K562 (cell line): Measurements from ENCODE around the gene ELK1. TPM values are rescaled to one million over a fixed set of nuclear protein-coding genes. Genes with fewer than 3 reads are reported as not detected.

ENCODE experiments used
- ATAC-seq: fragments of 200-7000 bp; cut with Tn5 transposase; 3 replicates; pipeline ENCODE4 v1.9.1; 2020; ENCODE audit warnings: moderate library complexity
- BruUV-seq: library from RNA; stranded (reverse); fragments of 400-500 nt; replicated peaks from 2 replicates; lab custom pipeline; 2021; lab: Mats Ljungman, UMichigan
- CTCF ChIA-PET: fragments of 300-600 bp; formaldehyde crosslinking; extraction: SDS; loops from one replicate; lab custom pipeline; 2021; ENCODE audit warnings: low intra/inter-chr PET ratio; lab: Yijun Ruan, JAX
- POLR2A ChIA-PET: fragments of 300-600, 350-650 bp; sonication (Branson Sonifier 250); formaldehyde crosslinking; extraction: SDS; loops from one replicate; lab custom pipeline; 2021; ENCODE audit warnings: antibody characterized with exemption, inconsistent platforms; lab: Yijun Ruan, JAX
- DNase-seq, 4 experiments: peaks; one replicate each; pipeline versions ENCODE4 v3.0.0 to v3.0.0-alpha.2; 2011 to 2018; ENCODE audit warnings: low spot score in 3 of 4, mixed read lengths in 3 of 4; ENCODE audit errors: extremely low read depth in 1 of 4
- FAIRE-seq: peaks from 2 replicates; lab custom pipeline; 2011; peaks lifted over from hg19 to GRCh38; lab: Jason Lieb, UNC
- H2AFZ ChIP-seq: 2 replicates; pipeline ENCODE4 v1.6.0; 2011; ENCODE audit warnings: low read depth, low read length, control low read depth, inconsistent platforms
- H3K27ac ChIP-seq: fragments of 200-600 bp; 3 replicates; pipeline ENCODE4 v1.8.0; 2011; ENCODE audit warnings: low read depth, mild to moderate bottlenecking, control low read depth, inconsistent platforms, low read length, moderate library complexity, mixed read lengths; ENCODE audit errors: extremely low read depth
- H3K27me3 ChIP-seq, 2 experiments: fragments of 300-600 bp in 1 of 2; 2 replicates in 1 of 2; 3 replicates in 1 of 2; pipeline versions ENCODE4 v1.6.0 to v1.8.0; 2011; ENCODE audit warnings: inconsistent platforms in 2 of 2, low read length in 2 of 2, mild to moderate bottlenecking in 1 of 2, mixed read lengths in 1 of 2, moderate library complexity in 1 of 2; ENCODE audit not compliant: control insufficient read depth in 2 of 2, insufficient read depth in 2 of 2
- H3K36me3 ChIP-seq: fragments of 300-600 bp; 3 replicates; pipeline ENCODE4 v1.8.0; 2011; ENCODE audit warnings: mild to moderate bottlenecking, low read length, inconsistent platforms; ENCODE audit not compliant: control insufficient read depth, insufficient read depth
- H3K4me1 ChIP-seq, 2 experiments: fragments of 200-600 bp in 1 of 2; replicated peaks in 1 of 2; 2 replicates in 1 of 2; 3 replicates in 1 of 2; pipeline versions ENCODE4 v1.5.1 to v1.8.0; 2011; ENCODE audit warnings: inconsistent platforms in 2 of 2, low read length in 2 of 2, mild to moderate bottlenecking in 1 of 2, mixed read lengths in 1 of 2, moderate library complexity in 1 of 2; ENCODE audit not compliant: control insufficient read depth in 2 of 2, insufficient read depth in 2 of 2
- H3K4me2 ChIP-seq: 2 replicates; pipeline ENCODE4 v1.6.1; 2011; ENCODE audit warnings: low read length, control low read depth, inconsistent platforms, mixed read lengths; ENCODE audit not compliant: insufficient read depth
- H3K4me3 ChIP-seq: fragments of 200-600 bp; sonication (generic), shearing (Covaris generic); 2 replicates; pipeline ENCODE4 v1.5.1; 2016; ENCODE audit warnings: control low read depth, inconsistent platforms
- H3K79me2 ChIP-seq: fragments of 200-600 bp; 3 replicates; pipeline ENCODE4 v1.8.0; 2011; ENCODE audit warnings: low read length, inconsistent platforms; ENCODE audit not compliant: control insufficient read depth, insufficient read depth
- H3K9ac ChIP-seq, 2 experiments: 2 replicates each; pipeline versions ENCODE4 v1.6.0 to v1.6.1; 2011; ENCODE audit warnings: low read depth in 2 of 2, low read length in 2 of 2, control low read depth in 1 of 2, inconsistent platforms in 1 of 2, mild to moderate bottlenecking in 1 of 2, mixed read lengths in 1 of 2; ENCODE audit not compliant: insufficient read depth in 1 of 2
- H3K9me1 ChIP-seq: one replicate; pipeline ENCODE4 v1.6.0; 2011; ENCODE audit warnings: inconsistent platforms, mild to moderate bottlenecking, low read length, moderate library complexity; ENCODE audit not compliant: control insufficient read depth, insufficient read depth
- H3K9me3 ChIP-seq: replicated peaks from 2 replicates; pipeline ENCODE4 v1.5.1; 2011; ENCODE audit warnings: low read depth, low read length, inconsistent platforms; ENCODE audit not compliant: control insufficient read depth, insufficient read depth
- H4K20me1 ChIP-seq: replicated peaks from 2 replicates; pipeline ENCODE4 v1.6.1; 2011; ENCODE audit warnings: low read length, inconsistent platforms, mixed read lengths; ENCODE audit not compliant: control insufficient read depth, insufficient read depth
- CBFA2T3 ChIP-seq: fragments of 450-650 bp; IDR thresholded peaks from 2 replicates; pipeline ENCODE4 v1.6.1; 2017
- CHD2 ChIP-seq: IDR thresholded peaks from 2 replicates; pipeline ENCODE4 v1.6.1; 2011; ENCODE audit warnings: low read depth, low read length
- CREBBP ChIP-seq: IDR thresholded peaks from one replicate; pipeline ENCODE4 v1.6.1; 2012; ENCODE audit warnings: low read depth, mild to moderate bottlenecking, control low read depth, inconsistent platforms, low read length
- FOSL1 ChIP-seq: fragments of 200-800 bp; sonication (Bioruptor generic); conservative IDR thresholded peaks from 2 replicates; pipeline ENCODE4 v1.6.1; 2016; ENCODE audit warnings: missing genetic modification characterization, missing compliant biosample characterization
- RFX1 ChIP-seq: fragments of 450-650 bp; IDR thresholded peaks from 2 replicates; pipeline ENCODE4 v1.6.1; 2016; ENCODE audit warnings: mild to moderate bottlenecking, moderate library complexity
- TRIM28 ChIP-seq: fragments of 450-650 bp; IDR thresholded peaks from 2 replicates; pipeline ENCODE4 v1.6.1; 2017
- ZNF274 ChIP-seq: IDR thresholded peaks from 2 replicates; pipeline ENCODE4 v1.6.1; 2011; ENCODE audit warnings: low read depth, mild to moderate bottlenecking, low read length, moderate library complexity, borderline replicate concordance
- ZNF354B ChIP-seq: fragments of 250-450 bp; sonication (Bioruptor Pico); IDR thresholded peaks from 2 replicates; pipeline ENCODE4 v1.4.0; 2020
- WGBS: fragments of 100-300 bp; shearing (Covaris generic); methylation state at CpG from one replicate; pipeline ENCODE4 v1.1.6; 2016; ENCODE audit warnings: low coverage, mixed read lengths; ENCODE audit not compliant: insufficient coverage; ENCODE audit errors: missing lambda C conversion rate; 5-methylcytosine and 5-hydroxymethylcytosine counted together
- in situ Hi-C: fragments of 300-500 bp; cut with MboI; formaldehyde crosslinking; loops from 4 replicates; pipeline ENCODE4 v1.15.0; 2018; ENCODE audit warnings: inconsistent platforms, mixed read lengths
- intact Hi-C: fragments of 100-400 bp; cut with micrococcal nuclease; formaldehyde crosslinking; loops from 2 replicates; pipeline ENCODE4 v1.14.2; 2022
- polyA plus RNA-seq, 8 experiments: library from polyadenylated mRNA; depleted of rRNA in 4 of 8; stranded (reverse) in 5 of 8; unstranded in 3 of 8; fragments of >200 nt; fragmentation: Nextera tagmentation in 2 of 8; fragmentation: Illumina TruSeq in 1 of 8; extraction: Ambion mirVana in 2 of 8; extraction: Trizol in 1 of 8; gene quantifications; 2 replicates each; pipeline versions ENCODE4 v1.2.1 to v1.2.3, GENCODE V29; 2011 to 2014; ENCODE audit warnings: inconsistent platforms in 1 of 8, missing spikeins in 1 of 8
- total RNA-seq, 7 experiments: library from RNA; depleted of rRNA in 6 of 7; stranded (reverse); fragments of >200 nt in 6 of 7; fragmentation: Illumina TruSeq in 2 of 7; extraction: Trizol in 2 of 7; gene quantifications; 2 replicates each; pipeline versions ENCODE4 v1.2.1 to v1.2.3, GENCODE V29; 2011 to 2021; ENCODE audit warnings: low replicate concordance in 1 of 7

ELK1 gene
- total and polyA plus RNA-seq, 9 of the 15 experiments (the other 6 are each of a cell fraction or from before 2014, with no cell fraction given): 4.4 to 74.9 (median 26.5) TPM

DNA sequence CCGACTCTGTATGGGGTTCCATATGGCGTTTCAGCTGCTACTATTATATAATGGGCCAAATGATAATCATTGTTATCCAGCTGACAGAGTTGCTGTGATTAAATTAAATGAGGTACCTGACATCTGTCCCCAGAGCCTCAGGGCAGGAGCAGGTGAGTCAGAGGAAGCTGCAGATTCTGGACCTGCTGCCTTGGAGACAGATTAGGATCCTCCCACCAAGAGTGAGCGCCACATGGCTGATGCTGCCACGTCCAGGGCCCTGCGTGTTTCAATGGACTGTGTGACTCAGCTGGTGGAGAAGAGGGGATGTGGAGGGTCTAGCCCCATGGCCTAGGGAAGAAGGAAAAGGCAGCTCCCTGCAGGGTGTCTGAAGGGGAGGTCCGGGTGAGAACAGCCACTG, 36.9 kb upstream of the ELK1 start:
- POLR2A ChIA-PET: interaction anchor here (0.6 kb wide), 1 partner anchor 247 kb away, joined by 3 read pairs; no protein-coding TSS in a partner anchor
- intact Hi-C loops: no loop called here

DNA sequence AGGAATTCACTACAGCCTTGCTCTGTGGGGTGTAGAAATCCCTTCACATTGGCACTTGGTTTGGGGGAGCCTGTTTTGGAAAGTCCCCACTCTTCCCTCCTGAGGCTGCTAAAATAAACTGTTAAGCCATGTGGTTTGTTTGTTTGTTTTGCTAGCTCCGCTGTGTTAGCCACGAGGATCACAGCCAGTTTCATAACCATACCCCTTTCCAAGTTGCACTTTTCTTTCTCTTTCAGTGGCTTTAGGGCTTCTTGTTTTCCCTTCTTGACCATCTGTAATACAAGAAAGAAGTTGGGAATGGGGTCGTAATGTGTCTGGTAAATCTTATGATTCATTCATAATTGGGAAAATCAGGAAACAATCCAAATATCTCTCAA, 33.5 kb upstream of the ELK1 start:
- Histone ChIP-seq H4K20me1 (no peaks in the 10 kb centered on the region), H3K27ac (peak overlapping the region; percentile 87), H3K4me1 (peaks cover 12 to 26% of the 10 kb centered on the region in 2 experiments; a peak in 4 of 5 replicates), H3K9ac (peak overlapping the region in 1 of 2 experiments; percentile 66; a peak in 2 of 4 replicates), H3K9me3 (peaks cover 7% of the 10 kb centered on the region), H3K4me3 (peak overlapping the region; percentile 6; the same call in 1 of the 2 replicates), H3K27me3 (no peaks in the 10 kb centered on the region), H3K79me2 (no peaks in the 10 kb centered on the region), H2AFZ (peak overlapping the region; percentile 72), H3K4me2 (peak overlapping the region; percentile 83), H3K36me3 (no peaks in the 10 kb centered on the region; the same call in 2 of the 3 replicates), H3K9me1 (no peaks in the 10 kb centered on the region)
- BruUV-seq: no TSS peak
- ATAC-seq (peak; percentile 57), FAIRE-seq (no peak), DNase-seq (peak in 1 of 4 experiments; percentile 8)
- 0% methylated on average over 3 of the region's 3 CpGs for WGBS
- ChIA-PET POLR2A (interaction anchor here (0.9 to 1.2 kb wide), 3 partner anchors 22 to 160 kb away, joined by 3 to 4 read pairs (median 4); no protein-coding TSS in a partner anchor), CTCF (no interaction called here)
- intact Hi-C loops (loop anchor here (1.0 to 2.0 kb wide), 3 partner anchors 25 to 39 kb away; partner anchors contain the start of gene UXT), in situ Hi-C loops (no loop called here)
- TF ChIP-seq ZNF274 (0 out of 2 replicates have a peak, but pooled peaks have one; percentile 13), TRIM28 (no peak), CHD2 (no peak), CREBBP (no peak)

More for the DNA sequence above, 36.9 kb upstream of the ELK1 start:
- H3K27ac ChIP-seq: no peak overlapping the region
- BruUV-seq: no TSS peak
- peak; percentile 33; the same call in 1 of the 2 replicates for TF ChIP-seq RFX1
- TF ChIP-seq FOSL1 (tag): peak; percentile 24; the same call in 1 of the 2 replicates
- 0 out of 2 replicates have a peak, but pooled peaks have one; percentile 12 for TF ChIP-seq CBFA2T3
- no peak for TF ChIP-seq ZNF354B (CRISPR knock-in tag)
- TF ChIP-seq, all 486 proteins: peak for 3
- Histone ChIP-seq H3K36me3 (no peaks in the 10 kb centered on the region; the same call in 2 of the 3 replicates), H3K9ac (no peak overlapping the region), H2AFZ (no peak overlapping the region), H3K4me3 (no peak overlapping the region), H3K27me3 (no peaks in the 10 kb centered on the region), H3K79me2 (no peaks in the 10 kb centered on the region), H3K4me1 (peaks cover 12 to 27% of the 10 kb centered on the region in 2 experiments; a peak in 4 of 5 replicates), H3K9me1 (no peaks in the 10 kb centered on the region), H4K20me1 (no peaks in the 10 kb centered on the region), H3K9me3 (no peaks in the 10 kb centered on the region), H3K4me2 (no peak overlapping the region)
- in situ Hi-C loops: no loop called here
- ATAC-seq (no peak), FAIRE-seq (no peak), DNase-seq (peak in 1 of 4 experiments; percentile 6)
- CTCF ChIA-PET: no interaction called here
- 55% methylated on average over 3 of the region's 6 CpGs for WGBS
